Activated effector memory CD4-positive, alpha-beta T cell treated with anti-CD3 and anti-CD28 coated beads, Interleukin-2, amount 50 U/mL, for 16 hours (primary cell): ENCODE measurements around the gene CORO2B.

Experiments
- DNase-seq: peaks from one replicate; pipeline ENCODE4 v3.0.0-alpha.2; 2020

Gene CORO2B, protein sequence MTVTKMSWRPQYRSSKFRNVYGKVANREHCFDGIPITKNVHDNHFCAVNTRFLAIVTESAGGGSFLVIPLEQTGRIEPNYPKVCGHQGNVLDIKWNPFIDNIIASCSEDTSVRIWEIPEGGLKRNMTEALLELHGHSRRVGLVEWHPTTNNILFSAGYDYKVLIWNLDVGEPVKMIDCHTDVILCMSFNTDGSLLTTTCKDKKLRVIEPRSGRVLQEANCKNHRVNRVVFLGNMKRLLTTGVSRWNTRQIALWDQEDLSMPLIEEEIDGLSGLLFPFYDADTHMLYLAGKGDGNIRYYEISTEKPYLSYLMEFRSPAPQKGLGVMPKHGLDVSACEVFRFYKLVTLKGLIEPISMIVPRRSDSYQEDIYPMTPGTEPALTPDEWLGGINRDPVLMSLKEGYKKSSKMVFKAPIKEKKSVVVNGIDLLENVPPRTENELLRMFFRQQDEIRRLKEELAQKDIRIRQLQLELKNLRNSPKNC

DNA sequence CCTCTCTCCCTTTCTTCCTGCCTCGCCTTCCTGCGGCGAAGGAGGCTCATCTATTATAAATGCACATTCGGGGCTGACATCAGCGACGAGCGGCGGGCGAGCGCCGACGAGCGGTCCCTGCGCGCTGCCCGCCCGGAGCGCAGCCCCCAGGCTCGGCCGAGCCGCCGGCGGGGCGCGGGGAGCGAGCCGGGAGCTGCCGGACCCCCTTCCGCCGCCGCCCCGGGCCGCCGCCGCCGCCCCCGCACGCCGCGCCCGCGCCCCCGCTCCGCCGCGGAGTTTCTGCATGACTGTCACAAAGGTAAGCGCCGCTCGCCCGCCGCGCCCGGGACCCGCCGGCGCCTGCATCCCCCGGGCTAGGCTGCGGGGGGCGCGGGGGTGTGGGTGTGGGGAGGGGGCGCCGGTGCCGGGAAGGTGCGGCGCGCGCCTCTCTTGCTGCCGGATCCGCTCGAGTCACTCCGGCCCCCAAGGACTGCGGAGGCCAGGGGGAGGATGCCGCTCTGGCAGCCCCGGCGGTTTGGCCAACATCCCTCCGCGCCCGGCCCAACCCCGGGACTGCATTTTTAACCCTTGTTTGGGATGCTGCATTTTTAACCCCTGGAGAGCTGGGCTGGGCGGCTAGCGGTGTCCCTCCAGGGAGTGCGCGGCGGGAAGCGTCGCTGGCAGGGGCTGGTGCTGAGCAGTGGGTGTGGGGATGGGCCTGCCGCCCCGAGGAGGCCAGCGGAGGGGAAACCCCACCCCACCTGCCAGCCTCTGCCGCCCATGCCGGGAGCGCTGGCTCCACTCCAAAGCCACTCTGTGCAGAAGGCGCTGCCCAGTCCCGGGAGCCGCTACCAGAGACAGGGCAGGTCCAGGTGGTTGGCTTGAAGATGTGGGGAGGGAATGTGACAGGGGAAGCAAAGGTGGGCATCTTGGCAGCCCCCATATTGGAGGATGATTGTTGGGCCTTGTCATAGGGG is at the start of gene CORO2B:
Gene CORO2B, plus strand, starts transcription at position 14 of the 956 bp plus-strand sequence. Its CDS starts 270 bp downstream, at position 284.
- peak; percentile 67 for DNase-seq

- no peak for DNase-seq
Observed at GRCh38 chr15:68531387-68532179, 47.2 kb upstream of the CORO2B start.

DNA sequence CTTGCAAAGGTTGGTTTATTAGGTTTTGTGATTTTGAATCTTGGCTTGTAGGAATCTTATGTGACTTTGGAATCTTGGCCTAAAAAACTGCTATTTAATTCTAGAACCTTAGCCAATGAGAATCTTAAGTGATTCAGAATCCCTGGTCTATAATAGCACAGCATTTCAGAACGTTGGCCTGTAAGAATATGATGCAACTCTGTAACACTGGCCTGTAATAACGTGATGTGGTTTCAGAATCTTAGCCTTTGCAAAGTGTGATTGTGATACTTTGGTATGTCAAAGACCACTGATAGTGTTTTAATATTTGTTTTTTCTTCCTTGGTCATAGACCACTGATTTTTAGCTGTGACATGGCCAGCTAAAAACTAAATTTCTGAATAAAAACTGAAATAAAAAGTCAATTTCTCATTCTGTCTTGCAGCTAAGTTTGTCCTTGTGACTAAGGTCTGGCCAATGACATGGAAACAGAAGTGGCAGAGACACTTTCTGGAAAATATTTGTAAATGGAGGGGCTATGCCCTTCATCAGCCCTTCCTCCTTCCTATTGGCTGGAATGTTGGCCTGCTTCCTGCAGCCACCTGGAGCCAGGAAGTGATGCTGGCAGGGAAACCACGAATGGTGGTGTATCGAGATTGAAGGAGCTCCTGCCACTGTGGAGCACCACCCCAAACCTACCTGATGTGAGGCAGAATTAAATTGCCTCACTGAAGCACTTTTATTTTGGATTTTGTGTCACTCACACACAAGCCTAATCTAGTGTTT is 42.3 kb upstream of the CORO2B start:
- DNase-seq, result no peak

- DNase-seq, result no peak
Observed at GRCh38 chr15:68537097-68537496, 41.7 kb upstream of the CORO2B start.

DNA sequence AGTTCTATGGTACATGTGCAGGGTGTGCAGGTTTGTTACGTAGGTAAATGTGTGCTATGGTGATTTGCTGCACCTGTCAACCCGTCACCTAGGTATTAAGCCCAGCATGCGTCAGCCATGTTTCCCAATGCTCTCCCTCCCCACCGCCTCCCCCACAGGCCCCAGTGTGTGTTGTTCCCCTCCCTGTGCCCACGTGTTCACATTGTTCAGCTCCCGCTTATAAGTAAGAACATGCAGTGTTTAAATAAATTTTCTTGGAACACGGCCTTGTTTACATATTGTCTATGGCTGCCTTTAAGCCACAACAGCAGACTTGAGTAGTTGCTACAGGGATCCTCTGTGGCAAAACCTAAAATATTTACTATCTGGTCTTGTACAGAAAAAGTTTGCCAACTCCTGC is 41.3 kb upstream of the CORO2B start:
- no peak for DNase-seq

GRCh38 chr15:68538311-68538710 is 40.5 kb upstream of the CORO2B start:
- DNase-seq, result no peak

- no peak for DNase-seq
Observed at GRCh38 chr15:68541743-68542142, 37.0 kb upstream of the CORO2B start.

DNA sequence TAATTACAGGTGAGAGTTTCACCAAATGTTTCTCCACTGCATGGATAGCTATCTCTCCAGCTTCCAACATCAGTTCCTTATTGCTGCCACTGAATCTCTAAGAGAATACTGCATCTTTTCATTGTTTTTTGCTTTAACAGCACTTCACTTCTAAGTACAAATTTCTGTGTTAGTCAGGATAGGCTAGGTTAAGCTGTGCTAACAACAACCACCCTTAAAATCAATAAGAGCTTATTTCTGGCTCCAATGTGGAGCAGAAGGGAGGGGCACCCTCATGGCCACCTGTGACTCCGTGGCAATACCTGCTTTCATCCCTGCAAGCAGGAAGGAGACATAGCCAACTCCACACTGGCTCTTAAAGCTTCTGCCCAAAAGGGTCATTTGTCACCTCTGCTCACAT is 36.4 kb upstream of the CORO2B start:
- no peak for DNase-seq

DNA sequence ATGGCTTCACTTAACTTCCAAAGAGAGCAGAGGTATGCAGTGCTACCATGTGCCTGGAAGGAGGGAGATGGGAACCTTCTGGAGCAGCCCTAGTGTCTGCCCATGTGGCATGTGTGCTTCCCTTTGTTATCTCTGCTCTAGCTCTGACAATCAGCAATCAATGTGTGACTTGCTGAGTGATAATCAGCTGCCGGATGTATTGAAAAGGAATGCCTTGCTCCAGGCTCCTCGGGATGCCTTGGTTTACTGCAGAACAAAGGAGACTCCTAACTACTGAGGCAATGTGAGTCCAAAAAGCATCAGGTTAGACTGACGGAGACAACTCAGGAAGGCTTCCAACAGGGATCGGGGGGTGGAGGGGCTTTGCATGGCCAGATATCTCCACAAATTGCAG is 36.0 kb upstream of the CORO2B start:
- DNase-seq, result no peak

- no peak for DNase-seq
Observed at GRCh38 chr15:68543165-68544008, 35.4 kb upstream of the CORO2B start.

DNA sequence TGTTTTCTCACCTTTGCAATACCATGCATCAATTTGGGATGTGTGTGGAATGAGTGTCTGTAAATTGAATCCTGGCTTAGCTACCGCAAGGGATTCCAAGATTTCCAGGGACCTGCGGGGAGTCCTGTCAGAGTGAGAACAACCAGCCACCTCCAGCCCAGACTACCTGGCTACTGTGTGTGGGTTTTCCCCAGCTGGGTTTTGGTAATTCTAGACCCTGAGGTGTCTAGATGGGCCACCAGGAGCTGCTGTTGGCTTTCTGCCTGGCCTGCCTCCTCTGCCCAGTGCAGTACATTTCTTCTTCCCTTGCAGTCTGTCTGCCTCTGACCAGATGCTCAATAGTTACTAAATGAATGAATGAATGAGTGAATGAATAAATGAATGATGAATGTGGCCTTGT is 32.5 kb upstream of the CORO2B start:
- DNase-seq, result no peak

DNA sequence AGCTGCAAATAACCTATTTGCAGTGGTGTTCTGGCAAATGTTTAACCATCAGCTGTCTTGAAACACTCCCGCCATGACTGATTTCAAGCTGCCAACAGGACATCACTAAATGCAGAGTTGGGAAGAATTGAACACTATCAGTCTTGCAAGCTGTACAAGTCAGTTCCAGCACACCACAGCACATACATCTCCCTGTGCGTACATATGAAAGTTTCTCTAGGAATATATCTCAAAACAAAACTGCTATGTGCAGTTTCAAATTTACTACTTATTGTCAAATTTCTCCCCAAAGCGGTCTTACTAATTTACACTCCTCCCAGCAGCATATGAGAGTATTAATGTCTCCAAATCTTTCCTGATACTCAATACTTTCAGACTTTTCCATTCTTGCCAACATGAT is 30.4 kb upstream of the CORO2B start:
- no peak for DNase-seq

- DNase-seq, result no peak
Observed at GRCh38 chr15:68550004-68550403, 28.8 kb upstream of the CORO2B start.

DNA sequence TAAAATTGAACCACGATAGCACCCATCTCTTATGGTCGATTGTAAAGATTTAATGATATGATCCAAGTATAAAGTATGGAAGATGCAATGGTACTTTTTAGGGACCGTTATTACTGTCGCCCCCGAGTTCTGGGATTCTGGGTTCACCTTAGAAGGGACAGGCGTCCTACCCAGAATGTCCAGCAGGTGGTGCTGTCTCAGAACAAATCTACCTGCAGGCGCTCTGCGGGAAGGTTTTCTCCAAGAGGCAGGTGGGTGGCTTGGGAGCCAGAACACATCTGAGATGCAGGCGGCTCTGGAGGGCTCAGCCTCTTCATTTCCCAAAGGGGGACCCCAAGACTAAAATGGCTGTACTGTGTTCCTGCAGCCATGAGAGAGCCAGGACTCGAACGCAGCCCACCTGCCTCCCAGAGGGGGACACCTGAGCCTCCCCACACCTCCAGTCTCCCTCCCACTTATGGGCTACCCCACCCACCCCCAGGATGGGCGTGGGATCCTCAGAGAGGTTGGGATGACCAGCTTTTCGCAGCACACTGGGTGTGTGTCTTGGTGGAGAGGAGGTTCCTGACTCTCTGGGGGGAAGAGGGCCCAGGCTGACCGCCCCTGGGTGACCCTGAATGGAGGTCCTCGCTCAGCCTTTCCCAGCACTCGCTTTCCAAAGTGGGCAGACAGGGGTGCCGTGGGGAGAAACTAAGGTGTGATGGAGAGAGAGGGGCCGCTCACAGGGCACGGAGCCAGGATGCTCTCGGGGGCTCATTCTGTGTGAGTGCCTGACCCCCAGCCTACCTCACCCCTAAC is 28.1 kb upstream of the CORO2B start:
- DNase-seq, result peak; percentile 91

- DNase-seq, result no peak
Observed at GRCh38 chr15:68551296-68551635, 27.5 kb upstream of the CORO2B start.

DNA sequence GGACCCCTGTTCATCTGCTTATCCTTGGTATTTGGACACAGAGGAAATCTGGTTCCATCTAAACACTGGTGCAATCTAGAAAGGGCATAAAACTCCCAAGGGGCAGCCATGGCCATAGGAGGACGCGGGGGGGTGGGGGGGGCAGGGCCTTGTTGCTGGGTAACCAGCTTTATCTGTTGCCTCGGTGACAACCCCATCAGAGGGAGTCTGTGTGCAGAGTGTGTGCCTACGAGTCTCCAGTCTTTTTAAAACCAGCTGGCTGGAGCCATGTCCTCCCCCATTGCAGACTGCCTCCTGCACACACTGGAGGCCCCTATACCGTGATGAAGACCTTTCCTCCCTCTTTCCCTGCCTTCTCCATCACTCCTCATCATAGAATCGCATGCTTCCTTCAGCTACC is 26.4 kb upstream of the CORO2B start:
- DNase-seq, result no peak

DNA sequence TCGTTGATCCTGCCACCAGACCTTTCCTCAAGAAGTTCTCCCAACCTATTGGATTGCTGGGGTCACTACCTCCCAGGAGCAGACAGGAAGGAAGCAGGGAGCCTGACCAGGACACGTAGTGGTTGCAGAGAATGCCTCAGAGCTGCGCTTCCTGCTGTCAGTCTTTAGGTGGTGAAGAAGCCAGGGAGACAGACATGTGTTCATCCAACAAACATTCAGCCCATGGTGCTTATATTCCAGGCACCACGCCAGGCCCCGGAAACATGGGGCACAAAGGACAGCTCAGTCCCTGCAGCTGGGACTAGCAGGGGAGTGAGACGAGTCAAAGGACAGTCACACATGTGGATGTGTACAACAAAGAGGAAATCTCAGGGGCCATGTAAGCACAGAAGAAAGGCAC is 26.0 kb upstream of the CORO2B start:
- no peak for DNase-seq

DNA sequence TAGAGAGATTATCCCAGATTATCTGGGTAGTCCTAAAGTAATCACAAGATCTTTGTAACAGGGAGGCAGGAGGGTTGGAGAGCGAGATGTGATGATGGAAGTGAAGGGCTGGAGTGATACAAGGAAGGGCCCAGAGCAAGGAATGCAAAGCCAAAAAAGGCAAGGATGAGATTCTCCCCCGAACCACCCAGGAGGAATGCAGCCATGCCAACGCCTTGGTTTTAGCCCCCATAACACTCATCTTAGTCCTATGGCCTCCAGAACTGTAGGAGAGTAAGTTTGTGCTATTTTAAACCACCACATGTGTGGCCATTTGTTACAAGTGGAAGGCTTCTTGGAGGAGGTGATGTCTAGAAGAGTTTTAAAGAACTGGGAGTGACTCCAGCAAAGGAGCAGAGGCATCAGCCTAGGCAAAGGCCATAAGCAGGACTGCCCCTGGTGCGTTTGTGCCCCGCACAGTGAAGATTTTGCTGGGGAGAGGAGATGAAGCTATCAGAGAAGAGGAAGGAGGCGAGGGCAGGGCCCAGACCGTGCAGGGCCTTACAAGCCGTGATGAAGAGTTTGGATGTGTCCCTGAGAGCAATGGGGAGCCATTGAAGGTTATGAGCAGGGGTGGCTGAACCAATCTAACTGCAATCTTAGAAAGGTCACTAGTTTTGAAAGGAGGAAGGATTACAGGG is 25.3 kb upstream of the CORO2B start:
- no peak for DNase-seq

DNA sequence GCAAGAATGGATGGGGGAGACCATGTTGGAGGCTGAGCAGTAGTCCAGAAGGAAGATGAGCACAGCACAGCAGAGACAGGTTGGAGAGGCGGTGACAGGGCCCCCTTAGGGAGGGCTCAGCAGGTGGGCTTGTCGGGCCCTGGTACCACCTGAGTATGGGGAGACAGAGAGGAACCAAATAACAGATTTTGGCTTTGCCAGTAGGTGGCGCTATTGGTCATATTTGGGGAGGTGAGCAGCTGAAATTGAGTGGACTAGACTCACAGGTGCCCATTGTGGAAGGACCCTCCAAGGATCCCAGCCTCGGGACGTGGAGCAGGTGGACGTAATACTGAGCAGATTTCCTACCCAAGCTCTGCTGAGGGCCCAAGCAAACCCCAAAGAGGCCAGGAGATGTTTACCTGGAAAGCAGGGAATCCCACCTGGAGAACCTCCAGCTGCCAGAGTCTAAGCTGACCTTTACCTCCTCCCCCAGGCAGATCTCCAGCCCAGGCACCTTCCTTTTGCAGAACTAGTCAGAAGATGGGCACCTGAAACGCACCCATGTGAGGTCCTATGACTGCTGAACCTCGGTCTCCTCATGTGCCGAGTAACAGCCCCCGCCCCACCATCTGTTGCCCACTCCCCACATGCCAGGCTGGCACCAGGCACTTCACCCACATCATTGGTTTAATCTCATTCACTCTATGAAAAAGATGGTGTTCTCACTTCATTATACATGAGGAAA is 24.6 kb upstream of the CORO2B start:
- DNase-seq, result peak; percentile 81
